Spleen (tissue), 7 donors: ENCODE data around the gene BABAM2.

ENCODE experiments used
- POLR2A ChIP-seq, 3 donors: fragments of 450-650 bp; IDR thresholded peaks; one replicate each; pipeline ENCODE4 v1.5.1; 2017; ENCODE audit warnings: antibody characterized with exemption in 3 of 3, mild to moderate bottlenecking in 1 of 3
- POLR2AphosphoS5 ChIP-seq, 3 donors: sonication (generic); formaldehyde crosslinking; IDR thresholded peaks; one replicate each; pipeline ENCODE4 v1.5.1; 2017; ENCODE audit warnings: antibody characterized with exemption in 3 of 3
- TF ChIP-seq, protein P1 (sequence below), 11 experiments: fragments of 200-600 bp in 7 of 11; fragments of 450-650 bp in 4 of 11; sonication (generic) in 4 of 11; IDR thresholded peaks in 8 of 11; conservative IDR thresholded peaks in 3 of 11; 1 replicate in 7 of 11; 2 replicates in 4 of 11; pipeline versions ENCODE4 v1.4.0 to v1.8.0; 2016 to 2021; ENCODE audit warnings: antibody characterized with exemption in 11 of 11, inconsistent platforms in 4 of 11, mild to moderate bottlenecking in 1 of 11
- donor health status: DM: no; HTN: no; CAD: no; lungs with moderate emphysema.
- donor health status: DM: no; HTN: no; CAD: no.
- donor health status: DM: no; HTN: no; CAD: no.

DNA sequence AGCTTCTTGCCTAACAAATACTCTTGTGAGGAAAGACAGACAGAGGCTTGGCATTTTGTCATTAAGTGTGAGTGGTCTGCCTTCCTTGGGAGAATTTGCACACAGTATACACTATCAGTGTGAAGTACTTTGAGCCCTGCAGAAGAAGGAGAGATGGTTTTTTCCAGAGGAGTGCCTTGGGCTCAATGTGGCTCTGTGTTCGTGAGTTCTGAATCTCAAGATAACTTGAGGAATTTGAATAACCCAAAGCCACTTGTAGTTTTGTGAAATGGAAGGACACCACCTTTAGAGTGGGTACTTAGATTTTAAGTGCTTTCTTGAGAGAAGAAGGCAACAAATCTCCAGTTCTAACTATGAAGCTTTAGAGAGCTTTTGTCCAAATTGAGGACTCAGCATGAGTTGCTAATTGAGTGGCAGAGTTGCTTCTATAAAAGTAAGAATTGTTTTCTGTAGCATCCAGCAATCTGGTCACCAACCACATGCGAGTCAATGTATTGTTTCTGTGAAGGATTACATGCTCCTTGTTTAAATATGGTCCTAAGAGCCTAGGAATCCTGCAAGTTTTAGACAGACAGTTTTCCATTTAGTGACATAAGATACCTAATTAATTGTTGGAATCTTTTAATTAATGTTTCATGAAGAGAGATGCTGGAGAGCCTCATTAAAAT, 68.3 kb downstream of the BABAM2 start:
- TF ChIP-seq, protein P1, sequence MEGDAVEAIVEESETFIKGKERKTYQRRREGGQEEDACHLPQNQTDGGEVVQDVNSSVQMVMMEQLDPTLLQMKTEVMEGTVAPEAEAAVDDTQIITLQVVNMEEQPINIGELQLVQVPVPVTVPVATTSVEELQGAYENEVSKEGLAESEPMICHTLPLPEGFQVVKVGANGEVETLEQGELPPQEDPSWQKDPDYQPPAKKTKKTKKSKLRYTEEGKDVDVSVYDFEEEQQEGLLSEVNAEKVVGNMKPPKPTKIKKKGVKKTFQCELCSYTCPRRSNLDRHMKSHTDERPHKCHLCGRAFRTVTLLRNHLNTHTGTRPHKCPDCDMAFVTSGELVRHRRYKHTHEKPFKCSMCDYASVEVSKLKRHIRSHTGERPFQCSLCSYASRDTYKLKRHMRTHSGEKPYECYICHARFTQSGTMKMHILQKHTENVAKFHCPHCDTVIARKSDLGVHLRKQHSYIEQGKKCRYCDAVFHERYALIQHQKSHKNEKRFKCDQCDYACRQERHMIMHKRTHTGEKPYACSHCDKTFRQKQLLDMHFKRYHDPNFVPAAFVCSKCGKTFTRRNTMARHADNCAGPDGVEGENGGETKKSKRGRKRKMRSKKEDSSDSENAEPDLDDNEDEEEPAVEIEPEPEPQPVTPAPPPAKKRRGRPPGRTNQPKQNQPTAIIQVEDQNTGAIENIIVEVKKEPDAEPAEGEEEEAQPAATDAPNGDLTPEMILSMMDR (IDR thresholded peaks at IDR 0.05 in 8 of 11, conservative IDR thresholded peaks at IDR 0.05 in 3 of 11) = no peak
- no peak for TF ChIP-seq POLR2AphosphoS5 (IDR thresholded peaks at IDR 0.05)
- no peak for TF ChIP-seq POLR2A (IDR thresholded peaks at IDR 0.05)
